ENCODE measurements around the gene TTLL1. TPM values are rescaled to one million over a fixed set of nuclear protein-coding genes. Genes with fewer than 3 reads are reported as not detected.
"Not testable (repeated sequence)": the region's sequence is repeated elsewhere in the genome, so short reads cannot be mapped to it uniquely, and the experiment has no call there.

Gene TTLL1
- total and polyA plus RNA-seq, 2 donors (not counting 1 experiment from before 2014, with no cell fraction given): 15.7 to 15.8 TPM

DNA sequence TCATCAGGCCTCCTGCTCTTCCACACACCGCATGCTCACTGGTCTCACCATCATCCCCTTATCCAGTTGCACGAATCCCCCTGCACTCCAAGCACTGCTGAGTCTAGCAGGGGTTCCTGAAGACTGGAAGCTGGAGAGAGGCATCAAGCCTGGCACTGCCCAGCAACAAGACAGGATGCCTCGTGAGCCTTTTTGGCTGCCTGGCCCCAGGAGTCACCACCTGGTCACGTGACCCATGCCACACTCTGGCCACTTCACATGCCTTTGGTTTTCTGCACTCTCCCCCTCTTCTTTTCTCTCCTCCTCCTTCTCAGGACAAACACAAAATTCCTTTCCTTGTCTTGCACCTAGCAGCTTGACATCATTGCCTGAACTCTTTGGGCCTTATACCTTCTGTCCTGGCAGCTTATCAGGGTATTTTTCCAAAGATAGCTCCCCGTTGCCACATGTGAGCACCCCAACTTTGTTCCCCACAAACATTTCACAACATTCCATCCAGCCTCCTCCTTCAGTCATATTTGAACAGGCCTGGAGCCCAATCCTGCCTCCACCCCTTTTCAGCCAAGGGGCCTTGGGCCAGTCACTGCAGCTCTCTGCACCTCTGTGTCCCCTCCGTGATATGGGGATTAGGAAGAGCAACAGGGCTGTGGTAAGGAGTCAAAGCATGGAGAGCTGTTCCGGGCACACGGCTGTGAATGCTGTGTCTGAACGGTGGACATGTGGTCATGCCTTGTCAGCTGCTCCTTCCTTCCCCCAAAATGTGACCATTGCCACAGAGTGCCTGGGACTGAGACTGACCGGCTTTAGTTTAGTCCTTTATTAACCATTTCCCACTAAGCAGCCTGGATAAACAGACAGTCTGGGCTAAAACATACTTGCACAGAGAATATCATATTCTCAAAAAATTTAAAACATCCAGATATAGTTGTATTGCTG, 71.4 kb downstream of the TTLL1 start:
- Histone ChIP-seq H3K4me1 (ENCODE audit: control insufficient read depth, extremely low read depth, insufficient read depth, low read length) (peaks cover 3% of the 10 kb centered on the region), H3K36me3 (ENCODE audit: control insufficient read depth, insufficient read depth, low read length) (no peaks in the 10 kb centered on the region), H3K79me2 (ENCODE audit: control insufficient read depth, insufficient read depth, low read length) (peaks cover 18% of the 10 kb centered on the region), H3K9ac (ENCODE audit: insufficient read depth, low read length) (no peak overlapping the region), H3K9me3 (ENCODE audit: control insufficient read depth, insufficient read depth, low read depth, low read length) (no peaks in the 10 kb centered on the region), H4K20me1 (ENCODE audit: control insufficient read depth, extremely low read depth, insufficient read depth, low read length) (no peaks in the 10 kb centered on the region), H2AFZ (ENCODE audit: low read length) (no peak overlapping the region), H3K27ac (ENCODE audit: insufficient read depth, low read length) (no peak overlapping the region), H3K4me2 (ENCODE audit: extremely low read depth, insufficient read depth, low read length) (no peak overlapping the region), H3K4me3 (replicated peaks in 1 of 4; ENCODE audit: control extremely low read depth in 1 of 4, insufficient read depth in 1 of 4, low read depth in 3 of 4, low read length in 4 of 4) (no peak overlapping the region), H3K27me3 (ENCODE audit: control insufficient read depth, insufficient read depth, low read length) (no peaks in the 10 kb centered on the region)
- no peak for DNase-seq (ENCODE audit: low read depth in 2 of 2)
- TF ChIP-seq, protein P1, sequence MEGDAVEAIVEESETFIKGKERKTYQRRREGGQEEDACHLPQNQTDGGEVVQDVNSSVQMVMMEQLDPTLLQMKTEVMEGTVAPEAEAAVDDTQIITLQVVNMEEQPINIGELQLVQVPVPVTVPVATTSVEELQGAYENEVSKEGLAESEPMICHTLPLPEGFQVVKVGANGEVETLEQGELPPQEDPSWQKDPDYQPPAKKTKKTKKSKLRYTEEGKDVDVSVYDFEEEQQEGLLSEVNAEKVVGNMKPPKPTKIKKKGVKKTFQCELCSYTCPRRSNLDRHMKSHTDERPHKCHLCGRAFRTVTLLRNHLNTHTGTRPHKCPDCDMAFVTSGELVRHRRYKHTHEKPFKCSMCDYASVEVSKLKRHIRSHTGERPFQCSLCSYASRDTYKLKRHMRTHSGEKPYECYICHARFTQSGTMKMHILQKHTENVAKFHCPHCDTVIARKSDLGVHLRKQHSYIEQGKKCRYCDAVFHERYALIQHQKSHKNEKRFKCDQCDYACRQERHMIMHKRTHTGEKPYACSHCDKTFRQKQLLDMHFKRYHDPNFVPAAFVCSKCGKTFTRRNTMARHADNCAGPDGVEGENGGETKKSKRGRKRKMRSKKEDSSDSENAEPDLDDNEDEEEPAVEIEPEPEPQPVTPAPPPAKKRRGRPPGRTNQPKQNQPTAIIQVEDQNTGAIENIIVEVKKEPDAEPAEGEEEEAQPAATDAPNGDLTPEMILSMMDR (conservative IDR thresholded peaks at IDR 0.05 in 1 of 2, IDR thresholded peaks at IDR 0.05 in 1 of 2; ENCODE audit: low read depth in 1 of 2, low read length in 2 of 2): no peak
- TF ChIP-seq EZH2 (IDR thresholded peaks at IDR 0.05; ENCODE audit: low read length, missing control alignments): no peak

DNA sequence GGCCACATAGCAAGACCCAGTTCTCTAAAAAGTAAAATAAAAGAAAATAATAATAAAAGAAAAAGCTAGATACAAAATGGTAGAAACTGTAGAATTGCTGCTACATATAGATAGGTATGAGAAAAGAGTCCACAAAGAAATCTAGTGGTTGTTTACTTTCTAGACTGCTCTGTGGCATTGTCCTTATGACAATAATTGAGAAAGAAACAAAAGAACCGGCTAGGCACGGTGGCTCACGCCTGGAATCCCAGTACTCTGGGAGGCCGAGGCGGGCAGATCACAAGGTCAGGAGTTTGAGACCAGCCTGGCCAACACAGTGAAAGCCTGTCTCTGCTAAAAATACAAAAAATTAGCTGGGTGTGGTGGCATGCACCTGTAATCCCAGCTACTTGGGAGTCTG, 73.0 kb downstream of the TTLL1 start:
- DNase-seq (ENCODE audit: low read depth in 2 of 2); H3K36me3 ChIP-seq (ENCODE audit: control insufficient read depth, insufficient read depth, low read length); H3K27me3 ChIP-seq (ENCODE audit: control insufficient read depth, insufficient read depth, low read length); H3K4me1 ChIP-seq (ENCODE audit: control insufficient read depth, extremely low read depth, insufficient read depth, low read length); H2AFZ ChIP-seq (ENCODE audit: low read length); H3K9ac ChIP-seq (ENCODE audit: insufficient read depth, low read length); H3K9me3 ChIP-seq (ENCODE audit: control insufficient read depth, insufficient read depth, low read depth, low read length); H3K4me2 ChIP-seq (ENCODE audit: extremely low read depth, insufficient read depth, low read length); H3K27ac ChIP-seq (ENCODE audit: insufficient read depth, low read length); H4K20me1 ChIP-seq (ENCODE audit: control insufficient read depth, extremely low read depth, insufficient read depth, low read length); H3K4me3 ChIP-seq (replicated peaks in 1 of 4; ENCODE audit: control extremely low read depth in 1 of 4, insufficient read depth in 1 of 4, low read depth in 3 of 4, low read length in 4 of 4): not testable (repeated sequence)
- peaks cover 32% of the 10 kb centered on the region for H3K79me2 ChIP-seq (ENCODE audit: control insufficient read depth, insufficient read depth, low read length)

DNA sequence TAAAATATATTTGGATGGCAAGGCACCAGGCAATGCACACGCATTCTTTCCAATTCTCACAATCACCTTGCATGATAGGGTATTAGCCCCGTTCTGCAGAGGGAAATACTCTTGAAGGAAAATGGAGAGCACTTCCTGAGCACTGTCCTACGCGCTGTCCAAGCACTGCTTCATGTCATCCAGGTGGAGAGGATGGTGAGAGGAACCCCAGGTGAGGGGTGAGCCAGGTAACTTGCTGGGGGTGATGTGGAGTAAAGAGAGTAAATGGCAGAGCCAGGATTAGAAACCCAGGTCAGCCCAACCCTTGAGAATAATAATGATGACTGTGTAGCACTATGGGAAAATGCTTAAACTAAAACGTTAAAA, 73.5 kb downstream of the TTLL1 start:
- DNase-seq (ENCODE audit: low read depth in 2 of 2): no peak
- H3K4me1 ChIP-seq (ENCODE audit: control insufficient read depth, extremely low read depth, insufficient read depth, low read length): peaks cover 3% of the 10 kb centered on the region
- H3K9me3 ChIP-seq (ENCODE audit: control insufficient read depth, insufficient read depth, low read depth, low read length): no peaks in the 10 kb centered on the region
- TF ChIP-seq EZH2 (IDR thresholded peaks at IDR 0.05; ENCODE audit: low read length, missing control alignments): no peak
- TF ChIP-seq, protein P1 (conservative IDR thresholded peaks at IDR 0.05 in 1 of 2, IDR thresholded peaks at IDR 0.05 in 1 of 2; ENCODE audit: low read depth in 1 of 2, low read length in 2 of 2): no peak
- no peak overlapping the region for H3K9ac ChIP-seq (ENCODE audit: insufficient read depth, low read length)
- no peaks in the 10 kb centered on the region for H4K20me1 ChIP-seq (ENCODE audit: control insufficient read depth, extremely low read depth, insufficient read depth, low read length)
- no peaks in the 10 kb centered on the region for H3K36me3 ChIP-seq (ENCODE audit: control insufficient read depth, insufficient read depth, low read length)
- peak overlapping the region; percentile 85 for H2AFZ ChIP-seq (ENCODE audit: low read length)
- peak overlapping the region; percentile 65 to 83 (median 78) for H3K4me3 ChIP-seq (replicated peaks in 1 of 4; ENCODE audit: control extremely low read depth in 1 of 4, insufficient read depth in 1 of 4, low read depth in 3 of 4, low read length in 4 of 4)
- H3K27me3 ChIP-seq (ENCODE audit: control insufficient read depth, insufficient read depth, low read length): no peaks in the 10 kb centered on the region
- H3K4me2 ChIP-seq (ENCODE audit: extremely low read depth, insufficient read depth, low read length): peak overlapping the region; percentile 96
- H3K27ac ChIP-seq (ENCODE audit: insufficient read depth, low read length): no peak overlapping the region
- peaks cover 37% of the 10 kb centered on the region for H3K79me2 ChIP-seq (ENCODE audit: control insufficient read depth, insufficient read depth, low read length)

All from fibroblast of lung (primary cell).